Prostate gland (tissue), 2 donors: ENCODE results near the gene PBXIP1. TPM values are rescaled to one million over a fixed set of nuclear protein-coding genes. Genes with fewer than 3 reads are reported as not detected.

ENCODE experiments used
- DNase-seq: peaks from one replicate; pipeline ENCODE4 v3.0.0-alpha.2; 2019; ENCODE audit warnings: low spot score
- H3K27ac ChIP-seq, 2 donors: fragments of 200-600 bp; sonication (generic); 2 replicates each; pipeline ENCODE4 v1.5.1; 2017 to 2019
- H3K27me3 ChIP-seq: fragments of 200-600 bp; sonication (generic); replicated peaks from 2 replicates; pipeline ENCODE4 v1.5.1; 2019; ENCODE audit not compliant: insufficient read depth
- H3K36me3 ChIP-seq, 2 donors: fragments of 200-600 bp; sonication (generic); 1 replicate in 1 of 2; 2 replicates in 1 of 2; pipeline versions ENCODE4 v1.5.1 to v1.8.1; 2017 to 2019
- H3K4me1 ChIP-seq: fragments of 200-600 bp; sonication (generic); replicated peaks from 2 replicates; pipeline ENCODE4 v1.5.1; 2019
- H3K4me3 ChIP-seq, 2 donors: fragments of 200-600 bp; sonication (generic); 2 replicates each; pipeline ENCODE4 v1.5.1; 2017 to 2019
- H3K9me3 ChIP-seq: fragments of 200-600 bp; sonication (generic); 2 replicates; pipeline ENCODE4 v1.5.1; 2017
- POLR2A ChIP-seq: fragments of 450-650 bp; IDR thresholded peaks from one replicate; pipeline ENCODE4 v1.6.1; 2016; ENCODE audit warnings: antibody characterized with exemption, mild to moderate bottlenecking
- POLR2AphosphoS5 ChIP-seq: sonication (generic); formaldehyde crosslinking; IDR thresholded peaks from one replicate; pipeline ENCODE4 v1.6.1; 2017; ENCODE audit warnings: antibody characterized with exemption
- WGBS: methylation state at CpG from one replicate; pipeline ENCODE4 v1.1.5; 2018; 5-methylcytosine and 5-hydroxymethylcytosine counted together
- intact Hi-C: fragments of 100-400 bp; cut with DNase I; formaldehyde crosslinking; loops from one replicate; pipeline ENCODE4 v1.14.2; 2022
- total RNA-seq, 2 donors: library from RNA; depleted of rRNA; stranded (reverse); fragments of >200 nt; gene quantifications; one replicate each; pipeline ENCODE4 v1.1.0, GENCODE V29; 2016
- TF ChIP-seq, protein P1 (sequence below), 4 experiments: fragments of 200-600 bp in 2 of 4; fragments of 450-650 bp in 2 of 4; sonication (generic) in 2 of 4; IDR thresholded peaks; 1 replicate in 3 of 4; 2 replicates in 1 of 4; pipeline ENCODE4 v1.5.1; 2016 to 2019; ENCODE audit warnings: antibody characterized with exemption in 4 of 4, mild to moderate bottlenecking in 2 of 4, moderate library complexity in 2 of 4

Gene PBXIP1
- total RNA-seq, 2 donors from 2014 or later = 113 to 140 TPM

DNA sequence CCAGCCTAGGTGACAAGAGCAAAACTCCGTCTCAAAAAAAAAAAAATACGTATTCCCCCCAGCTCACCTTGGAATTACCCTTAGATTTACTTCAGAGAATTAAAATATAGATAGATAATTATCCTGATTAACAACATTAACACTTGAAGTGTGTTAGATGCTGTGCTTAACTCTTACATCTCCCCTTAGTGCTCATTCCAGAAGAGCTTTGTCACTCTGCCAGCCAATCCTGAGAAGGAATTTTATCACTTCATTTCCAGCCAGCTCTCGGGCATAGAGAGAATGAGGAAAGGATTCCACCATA is 16.3 kb upstream of the PBXIP1 start:
- H3K27ac ChIP-seq = peak overlapping the region; percentile 98 to 99
- TF ChIP-seq POLR2AphosphoS5 (no peak), POLR2A (no peak)
- TF ChIP-seq, protein P1, sequence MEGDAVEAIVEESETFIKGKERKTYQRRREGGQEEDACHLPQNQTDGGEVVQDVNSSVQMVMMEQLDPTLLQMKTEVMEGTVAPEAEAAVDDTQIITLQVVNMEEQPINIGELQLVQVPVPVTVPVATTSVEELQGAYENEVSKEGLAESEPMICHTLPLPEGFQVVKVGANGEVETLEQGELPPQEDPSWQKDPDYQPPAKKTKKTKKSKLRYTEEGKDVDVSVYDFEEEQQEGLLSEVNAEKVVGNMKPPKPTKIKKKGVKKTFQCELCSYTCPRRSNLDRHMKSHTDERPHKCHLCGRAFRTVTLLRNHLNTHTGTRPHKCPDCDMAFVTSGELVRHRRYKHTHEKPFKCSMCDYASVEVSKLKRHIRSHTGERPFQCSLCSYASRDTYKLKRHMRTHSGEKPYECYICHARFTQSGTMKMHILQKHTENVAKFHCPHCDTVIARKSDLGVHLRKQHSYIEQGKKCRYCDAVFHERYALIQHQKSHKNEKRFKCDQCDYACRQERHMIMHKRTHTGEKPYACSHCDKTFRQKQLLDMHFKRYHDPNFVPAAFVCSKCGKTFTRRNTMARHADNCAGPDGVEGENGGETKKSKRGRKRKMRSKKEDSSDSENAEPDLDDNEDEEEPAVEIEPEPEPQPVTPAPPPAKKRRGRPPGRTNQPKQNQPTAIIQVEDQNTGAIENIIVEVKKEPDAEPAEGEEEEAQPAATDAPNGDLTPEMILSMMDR (IDR thresholded peaks at IDR 0.05) = no peak
- no peak for DNase-seq
- peak overlapping the region in 1 of 2 donors; percentile 82 for H3K4me3 ChIP-seq
- WGBS = 55% methylated on average over 3 of the region's 3 CpGs
- intact Hi-C loops = no loop called here
- no peaks in the 10 kb centered on the region for H3K36me3 ChIP-seq
- H3K9me3 ChIP-seq = no peaks in the 10 kb centered on the region
- H3K4me1 ChIP-seq = peaks cover 14% of the 10 kb centered on the region
- no peaks in the 10 kb centered on the region for H3K27me3 ChIP-seq

DNA sequence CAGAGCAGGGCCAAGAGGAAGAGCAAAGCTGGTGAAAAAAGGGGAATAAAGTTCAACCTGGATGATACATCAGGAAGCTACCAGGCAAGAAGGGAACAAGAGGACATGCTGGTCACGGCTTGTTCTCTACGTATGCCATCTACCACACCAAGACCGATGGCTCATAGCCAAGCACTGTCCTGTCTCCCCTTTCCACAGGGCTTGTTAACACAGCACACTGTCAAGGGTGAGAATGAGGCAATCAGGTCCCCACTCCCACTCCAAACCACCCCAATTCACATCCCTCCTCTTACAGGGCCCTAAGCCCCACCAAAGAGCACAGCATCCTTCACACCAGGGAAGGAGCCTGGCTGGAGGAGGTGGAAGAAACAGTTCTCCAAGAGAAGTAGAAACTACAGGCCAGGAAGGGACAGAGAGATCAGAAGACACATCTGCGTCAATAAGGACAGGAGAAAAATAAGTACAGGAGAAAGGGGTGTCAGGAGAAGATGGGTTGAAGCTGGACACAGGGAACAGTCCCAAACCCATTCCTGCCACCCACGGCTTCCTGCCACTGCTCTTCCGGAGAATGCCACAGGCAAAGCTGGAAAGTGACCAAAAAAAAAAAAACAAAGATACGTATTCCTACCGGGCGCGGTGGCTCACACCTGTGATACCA is 15.6 kb upstream of the PBXIP1 start:
- DNase-seq = peak; percentile 72
- Histone ChIP-seq H3K9me3 (no peaks in the 10 kb centered on the region), H3K27me3 (no peaks in the 10 kb centered on the region), H3K27ac (peak overlapping the region; percentile 98 to 99), H3K4me1 (peaks cover 14% of the 10 kb centered on the region), H3K36me3 (peaks cover 0 to 4% of the 10 kb centered on the region in 2 donors), H3K4me3 (peak overlapping the region in 1 of 2 donors; percentile 33)
- intact Hi-C loops = no loop called here
- TF ChIP-seq POLR2A (no peak), POLR2AphosphoS5 (no peak)
- TF ChIP-seq, protein P1 (IDR thresholded peaks at IDR 0.05) = no peak
- 25% methylated on average over 10 of the region's 10 CpGs for whole genome bisulfite sequencing

DNA sequence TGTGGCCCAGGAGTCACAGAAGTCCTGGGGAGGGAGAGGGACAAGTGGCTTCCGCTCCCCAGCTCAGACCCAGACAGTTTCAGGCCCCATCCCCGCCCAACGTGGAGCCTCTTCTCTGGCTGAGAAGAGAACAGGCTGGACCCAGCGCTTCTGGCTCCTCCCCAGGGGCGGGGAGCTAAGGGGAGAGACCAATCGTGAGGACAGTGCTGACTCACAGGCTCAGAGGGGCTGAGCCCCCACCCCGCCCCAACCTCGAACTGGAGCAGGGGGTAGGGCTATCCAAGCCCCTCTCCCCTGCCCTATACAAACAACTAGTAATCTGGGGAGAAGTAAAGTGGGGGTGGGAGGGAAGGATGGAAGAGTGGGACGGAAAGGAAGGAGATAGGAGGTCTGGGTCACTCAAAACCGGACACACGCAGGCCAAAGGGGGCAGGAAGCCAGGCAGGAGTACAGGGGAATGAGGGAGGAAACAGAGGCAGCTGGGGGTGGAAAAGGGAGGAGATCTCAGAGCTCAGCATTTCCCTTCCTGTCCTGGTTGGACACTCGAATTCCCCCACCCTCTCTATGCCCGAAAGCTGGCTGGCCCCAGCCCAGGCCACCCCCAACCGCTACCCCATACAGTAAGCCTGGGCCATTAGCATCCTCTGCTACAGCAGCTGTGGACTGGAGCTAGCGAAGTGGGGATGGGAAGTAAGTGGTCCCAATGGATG is 14.9 kb upstream of the PBXIP1 start, which contains the start of gene SHC1:
Gene SHC1 (minus strand): TSS at position 117 of the 710 bp plus-strand sequence. CDS start 221 bp downstream, outside the sequence.
- peak; percentile 94 for DNase-seq
- 7% methylated on average over 15 of the region's 15 CpGs for WGBS
- H3K9me3 ChIP-seq = no peaks in the 10 kb centered on the region
- no peaks in the 10 kb centered on the region for H3K27me3 ChIP-seq
- H3K4me1 ChIP-seq = peaks cover 14% of the 10 kb centered on the region
- peak within 1 kb of the TSS; percentile 98 to 99 for H3K27ac ChIP-seq
- TF ChIP-seq POLR2A (peak; percentile 98), POLR2AphosphoS5 (peak; percentile 96)
- TF ChIP-seq, protein P1 (IDR thresholded peaks at IDR 0.05) = peak in 1 of 4 experiments; percentile 4
- peaks cover 0 to 5% of the 10 kb centered on the region in 2 donors for H3K36me3 ChIP-seq
- peak within 1 kb of the TSS; percentile 6 to 33 for H3K4me3 ChIP-seq
- intact Hi-C loops = no loop called here

DNA sequence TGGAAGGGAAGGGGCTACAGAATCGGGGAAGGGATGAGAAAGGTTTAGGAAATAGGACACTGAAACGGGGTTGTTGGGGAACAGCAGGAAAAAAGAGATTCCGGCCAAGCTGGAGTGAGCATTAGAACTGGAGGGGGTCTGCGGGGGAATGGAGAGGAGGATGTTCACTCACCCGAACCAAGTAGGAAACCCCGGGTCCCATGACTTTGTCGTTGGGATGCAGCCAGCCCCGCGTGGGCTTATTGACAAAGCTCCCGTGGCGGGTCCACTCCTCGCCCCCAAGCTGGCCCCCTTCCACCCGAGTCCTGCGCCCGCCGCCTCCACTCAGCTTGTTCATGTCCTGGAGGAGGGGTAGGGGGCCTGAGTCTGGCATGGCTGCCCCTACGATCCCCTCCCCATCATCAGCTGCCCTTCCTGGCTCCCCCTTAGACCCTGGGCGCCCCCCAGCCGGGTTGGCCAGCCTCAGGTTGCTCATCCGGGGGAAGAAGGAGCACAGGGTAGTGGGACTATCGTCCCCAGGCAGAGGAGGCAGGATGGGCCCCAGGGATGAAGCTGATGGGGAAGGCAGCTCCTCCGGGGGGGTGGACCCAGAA is 14.1 kb upstream of the PBXIP1 start:
- peaks cover 0 to 13% of the 10 kb centered on the region in 2 donors for H3K36me3 ChIP-seq
- WGBS = 16% methylated on average over 22 of the region's 22 CpGs
- peaks cover 14% of the 10 kb centered on the region for H3K4me1 ChIP-seq

More for the DNA sequence above, 14.1 kb upstream of the PBXIP1 start:
- Histone ChIP-seq H3K27ac (peak overlapping the region; percentile 98 to 99), H3K9me3 (no peaks in the 10 kb centered on the region), H3K27me3 (no peaks in the 10 kb centered on the region), H3K4me3 (peak overlapping the region; percentile 6 to 33)
- TF ChIP-seq, protein P1 (IDR thresholded peaks at IDR 0.05) = no peak
- TF ChIP-seq POLR2AphosphoS5 = no peak
- TF ChIP-seq POLR2A = no peak
- DNase-seq = no peak
- intact Hi-C loops = no loop called here
